Panc1 (cell line): Measurements from ENCODE around the gene SOD1. TPM values are rescaled to one million over a fixed set of nuclear protein-coding genes. Genes with fewer than 3 reads are reported as not detected.

Experiments used
- ATAC-seq: fragments of 200-7000 bp; cut with Tn5 transposase; 2 replicates; pipeline ENCODE4 v1.9.1; 2020; ENCODE audit warnings: mild to moderate bottlenecking, moderate library complexity
- BruUV-seq: library from RNA; stranded (reverse); fragments of 400-500 nt; replicated peaks from 2 replicates; lab custom pipeline; 2021; lab: Mats Ljungman, UMichigan
- CTCF ChIA-PET: fragments of 300-600 bp; sonication (Branson Sonifier 250); formaldehyde crosslinking; loops from one replicate; lab custom pipeline; 2022; ENCODE audit warnings: antibody characterized with exemption; lab: Charles Lee
- POLR2A ChIA-PET: fragments of 300-600 bp; sonication (Branson Sonifier 250); formaldehyde crosslinking; loops from one replicate; lab custom pipeline; 2022; ENCODE audit warnings: antibody characterized with exemption; lab: Charles Lee
- DNase-seq: peaks from one replicate; pipeline ENCODE4 v3.0.0-alpha.2; 2010; ENCODE audit warnings: low read depth, low spot score
- H3K27ac ChIP-seq: 2 replicates; pipeline ENCODE4 v1.5.1; 2011; ENCODE audit warnings: mild to moderate bottlenecking, low read length, inconsistent platforms
- H3K27me3 ChIP-seq: fragments of 200-500 bp; sonication (Bioruptor generic); 2 replicates; pipeline ENCODE4 v1.6.0; 2014; ENCODE audit warnings: low read length, inconsistent platforms; ENCODE audit not compliant: control insufficient read depth, insufficient read depth
- H3K36me3 ChIP-seq: fragments of 200-500 bp; sonication (Bioruptor generic); 2 replicates; pipeline ENCODE4 v1.5.1; 2014; ENCODE audit warnings: inconsistent platforms, mild to moderate bottlenecking, low read length, moderate library complexity; ENCODE audit not compliant: control insufficient read depth, insufficient read depth
- H3K4me1 ChIP-seq: 2 replicates; pipeline ENCODE4 v1.5.1; 2011; ENCODE audit warnings: inconsistent platforms, mild to moderate bottlenecking, low read length, moderate library complexity; ENCODE audit not compliant: control insufficient read depth, insufficient read depth
- H3K4me3 ChIP-seq, 2 experiments: 2 replicates each; pipeline ENCODE4 v1.5.1; 2011 to 2012; ENCODE audit warnings: low read depth in 2 of 2, low read length in 2 of 2, mild to moderate bottlenecking in 2 of 2, inconsistent platforms in 1 of 2, moderate library complexity in 1 of 2
- H3K9me3 ChIP-seq: fragments of 200-500 bp; sonication (Bioruptor generic); 2 replicates; pipeline ENCODE4 v1.5.1; 2014; ENCODE audit warnings: low read depth, mild to moderate bottlenecking, inconsistent platforms, low read length, moderate library complexity; ENCODE audit not compliant: control insufficient read depth, insufficient read depth
- CTCF ChIP-seq: fragments of 450-650 bp; IDR thresholded peaks from 2 replicates; pipeline ENCODE4 v1.5.1; 2017; ENCODE audit warnings: mild to moderate bottlenecking
- POLR2AphosphoS5 ChIP-seq: IDR thresholded peaks from 2 replicates; pipeline ENCODE4 v1.6.1; 2012; ENCODE audit warnings: mild to moderate bottlenecking, low read depth, low read length, moderate library complexity
- REST ChIP-seq, 2 experiments: IDR thresholded peaks; 2 replicates each; pipeline ENCODE4 v1.6.1; 2011 to 2012; ENCODE audit warnings: low read depth in 2 of 2, control low read depth in 1 of 2, low read length in 1 of 2, mild to moderate bottlenecking in 1 of 2, moderate library complexity in 1 of 2; ENCODE audit not compliant: insufficient read depth in 1 of 2
- SIN3A ChIP-seq: IDR thresholded peaks from 2 replicates; pipeline ENCODE4 v1.6.1; 2012; ENCODE audit warnings: low read depth, mild to moderate bottlenecking, low read length, moderate library complexity, borderline replicate concordance; ENCODE audit not compliant: insufficient read depth
- TCF7L2 ChIP-seq: IDR thresholded peaks from 2 replicates; pipeline ENCODE4 v1.6.1; 2011; ENCODE audit warnings: mild to moderate bottlenecking, low read depth, low read length, inconsistent platforms
- in situ Hi-C: cut with HindIII; loops from 2 replicates; pipeline ENCODE4 v1.10.0; 2016; ENCODE audit warnings: low sequenced_read_pairs, low pct_unique_long_range_greater_than_20kb
- intact Hi-C: fragments of 100-400 bp; cut with micrococcal nuclease; formaldehyde crosslinking; loops from one replicate; pipeline ENCODE4 v1.10.0; 2022; ENCODE audit not compliant: unreplicated experiment
- total RNA-seq: library from RNA; stranded (reverse); gene quantifications from one replicate; pipeline ENCODE4 v1.2.1, GENCODE V29; 2021; ENCODE audit not compliant: unreplicated experiment

The SOD1 gene
- total RNA-seq, 1 experiment from 2014 or later = 221 TPM

GRCh38 chr21:31684918-31685317, 25.4 kb downstream of the SOD1 start:
- no TSS peak for BruUV-seq
- in situ Hi-C loops (no loop called here), intact Hi-C loops (no loop called here)
- Histone ChIP-seq H3K4me1 (no peaks in the 10 kb centered on the region), H3K27ac (no peak overlapping the region), H3K36me3 (peaks cover 13% of the 10 kb centered on the region; the same call in 1 of the 2 replicates), H3K27me3 (no peaks in the 10 kb centered on the region), H3K4me3 (no peak overlapping the region), H3K9me3 (no peaks in the 10 kb centered on the region)
- TF ChIP-seq TCF7L2 = no peak
- no peak for TF ChIP-seq POLR2AphosphoS5
- TF ChIP-seq REST (IDR thresholded peaks at IDR 0.05; ENCODE audit: insufficient read depth in 1 of 2, low read depth in 2 of 2, low read length in 1 of 2) = no peak
- TF ChIP-seq CTCF = no peak
- TF ChIP-seq SIN3A = no peak
- no peak for DNase-seq
- ChIA-PET POLR2A (no interaction called here), CTCF (no interaction called here)
- ATAC-seq = no peak

- intact Hi-C loops (no loop called here), in situ Hi-C loops (no loop called here)
- no peak for ATAC-seq
- POLR2A ChIA-PET = no interaction called here
- BruUV-seq = no TSS peak
- no peaks in the 10 kb centered on the region for H3K4me1 ChIP-seq
- no peaks in the 10 kb centered on the region for H3K27me3 ChIP-seq
- H3K27ac ChIP-seq = no peak overlapping the region
- no peak overlapping the region for H3K4me3 ChIP-seq
- no peak for TF ChIP-seq SIN3A
- TF ChIP-seq REST (IDR thresholded peaks at IDR 0.05; ENCODE audit: insufficient read depth in 1 of 2, low read depth in 2 of 2, low read length in 1 of 2) = no peak
- TF ChIP-seq CTCF = no peak
- TF ChIP-seq TCF7L2 = no peak
- no peak for TF ChIP-seq POLR2AphosphoS5
- H3K36me3 ChIP-seq = peaks cover 17% of the 10 kb centered on the region; the same call in 1 of the 2 replicates
- CTCF ChIA-PET = no interaction called here
- DNase-seq = no peak
- no peaks in the 10 kb centered on the region for H3K9me3 ChIP-seq
Observed at GRCh38 chr21:31686272-31686915, 26.9 kb downstream of the SOD1 start.
